Renal cortical epithelial cell (primary cell): Measurements from ENCODE around the gene GABRB3. TPM values are rescaled to one million over a fixed set of nuclear protein-coding genes. Genes with fewer than 3 reads are reported as not detected.
"Not testable (repeated sequence)": the region's sequence is repeated elsewhere in the genome, so short reads cannot be mapped to it uniquely, and the experiment has no call there.

Experiments
- DNase-seq: peaks from one replicate; pipeline ENCODE4 v3.0.0-alpha.2; 2011; ENCODE audit warnings: low read depth
- total RNA-seq: library from RNA; depleted of rRNA; stranded (reverse); fragments of >200 nt; gene quantifications from 2 replicates; pipeline ENCODE4 v1.2.3, GENCODE V29; 2014

Gene GABRB3
- total RNA-seq, 1 donor from 2014 or later, result 2.4 TPM

DNA sequence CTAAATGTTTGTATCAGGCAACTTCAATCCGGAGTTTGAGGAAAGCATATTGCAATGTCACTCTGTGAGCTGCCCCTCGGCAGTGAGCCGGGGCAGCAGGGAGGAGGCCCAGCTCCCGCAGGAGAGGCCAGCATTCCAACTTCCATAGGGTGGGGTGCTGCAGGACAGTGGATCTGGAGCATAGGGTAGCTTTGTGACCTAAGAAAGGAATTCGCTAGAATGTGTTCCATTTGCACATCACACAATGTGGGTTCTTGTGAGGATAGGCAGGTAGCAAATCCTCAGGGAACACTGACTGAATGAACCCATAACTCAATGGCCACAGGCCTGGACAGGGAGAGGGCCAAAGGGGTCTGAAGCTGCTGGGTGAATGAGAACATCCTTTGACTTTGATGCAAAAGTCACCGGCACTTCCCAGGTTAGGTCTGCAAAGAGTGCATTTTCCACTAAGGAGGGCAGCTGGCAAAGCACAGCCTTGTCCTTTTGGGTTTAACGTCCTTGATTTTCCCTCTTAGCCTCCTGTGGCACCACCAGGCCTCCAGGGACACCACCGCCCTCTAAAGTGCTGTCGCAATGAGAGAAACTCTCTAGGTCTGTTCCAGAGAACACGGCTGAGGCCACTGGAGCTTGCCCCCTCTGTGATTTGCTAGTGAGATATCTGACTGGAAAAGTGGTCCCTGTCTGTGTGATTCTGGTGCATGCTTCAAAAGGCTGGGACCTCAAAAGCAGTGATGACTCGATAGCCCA lies 36.2 kb downstream of the GABRB3 start:
- no peak for DNase-seq

DNA sequence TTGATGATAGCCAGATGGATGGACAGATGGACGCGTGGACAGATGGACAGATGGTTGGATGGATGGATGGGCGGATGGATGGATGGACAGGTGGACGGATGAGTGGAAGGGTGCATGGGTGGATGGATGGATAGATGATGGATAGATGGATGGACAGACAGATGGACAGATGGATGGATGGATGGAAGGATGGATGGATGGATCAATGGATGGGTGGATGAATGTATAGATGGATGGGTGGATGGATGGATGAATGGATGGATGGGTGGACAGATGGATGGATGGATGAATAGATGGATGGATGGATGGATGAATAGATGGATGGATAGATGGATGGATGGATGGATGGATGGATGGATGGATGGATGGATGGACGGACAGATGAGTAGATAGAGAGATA lies 40.9 kb downstream of the GABRB3 start:
- no peak for DNase-seq

- no peak for DNase-seq
Measured at GRCh38 chr15:26729581-26729980, 43.3 kb downstream of the GABRB3 start.

GRCh38 chr15:26729030-26729429 lies 43.8 kb downstream of the GABRB3 start:
- DNase-seq, result no peak

DNA sequence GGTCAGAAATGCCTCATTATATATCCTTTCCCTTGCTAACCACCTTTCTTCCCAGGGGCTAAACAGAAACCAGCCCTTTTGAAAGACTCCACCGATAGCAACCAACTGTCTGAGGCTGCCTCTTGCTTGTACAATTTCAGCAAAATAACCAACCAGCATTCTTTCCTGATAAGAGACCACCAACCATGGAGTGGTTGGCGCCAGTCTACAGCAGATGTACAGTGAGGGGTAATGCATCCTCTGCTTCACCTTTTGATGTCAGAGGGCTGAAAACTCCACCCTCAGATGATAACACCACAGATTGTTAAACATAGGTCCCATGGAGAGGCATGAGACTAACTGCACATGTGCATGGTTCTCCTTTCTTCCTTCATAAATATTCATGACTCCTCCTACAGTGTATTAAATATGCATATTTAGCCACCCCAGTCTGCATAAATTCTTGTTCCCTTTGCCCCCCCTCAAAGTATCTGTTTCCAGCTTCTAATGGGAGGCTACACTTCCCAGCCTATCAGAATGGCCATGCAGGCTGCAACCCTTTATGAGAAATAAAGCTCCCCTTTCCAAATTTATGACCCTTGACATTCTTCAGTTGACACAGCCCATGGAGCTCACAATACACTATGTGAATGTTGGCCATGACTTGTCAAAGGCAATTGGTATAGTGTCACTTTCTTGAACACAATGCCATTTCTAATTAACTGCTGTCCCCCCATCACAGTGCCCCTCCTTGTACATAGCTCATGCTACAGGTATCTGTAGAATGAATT lies 48.3 kb downstream of the GABRB3 start:
- no peak for DNase-seq

GRCh38 chr15:26722621-26723160 lies 50.2 kb downstream of the GABRB3 start:
- DNase-seq, result no peak

DNA sequence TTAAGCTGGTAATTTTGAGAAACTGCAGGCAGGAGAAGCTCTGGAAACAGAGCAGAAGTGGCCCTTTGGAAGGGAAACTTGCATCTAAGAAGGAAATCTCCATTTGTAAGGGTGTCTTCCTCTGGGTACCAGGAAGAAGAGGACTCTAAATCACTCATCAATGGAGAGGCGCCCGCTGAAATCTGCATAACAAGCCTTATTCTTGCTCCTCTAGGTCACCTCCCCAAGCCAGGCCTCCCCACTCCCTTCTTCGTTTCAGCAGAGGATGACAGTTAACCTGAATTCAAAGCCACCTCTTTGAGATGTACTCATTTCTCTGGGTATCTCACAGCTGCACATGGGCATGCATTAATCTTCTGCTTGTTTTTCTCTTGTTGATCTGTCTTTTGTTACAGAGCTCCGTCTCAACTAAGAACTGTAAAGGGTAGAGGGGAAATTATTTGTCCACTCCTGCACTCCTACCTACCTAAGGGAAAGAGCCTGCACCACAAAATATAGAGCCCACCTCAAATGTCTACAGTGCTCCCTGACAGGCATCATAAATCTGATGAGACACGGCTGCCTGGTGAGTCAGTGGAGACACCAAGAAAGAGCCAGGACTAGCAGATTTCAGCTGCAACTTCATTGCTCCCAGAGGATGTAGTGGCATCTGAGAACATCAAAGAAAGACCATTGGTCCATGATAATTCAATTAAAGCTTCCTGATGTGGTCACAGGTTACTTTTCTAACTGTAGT lies 51.5 kb downstream of the GABRB3 start:
- no peak for DNase-seq

DNA sequence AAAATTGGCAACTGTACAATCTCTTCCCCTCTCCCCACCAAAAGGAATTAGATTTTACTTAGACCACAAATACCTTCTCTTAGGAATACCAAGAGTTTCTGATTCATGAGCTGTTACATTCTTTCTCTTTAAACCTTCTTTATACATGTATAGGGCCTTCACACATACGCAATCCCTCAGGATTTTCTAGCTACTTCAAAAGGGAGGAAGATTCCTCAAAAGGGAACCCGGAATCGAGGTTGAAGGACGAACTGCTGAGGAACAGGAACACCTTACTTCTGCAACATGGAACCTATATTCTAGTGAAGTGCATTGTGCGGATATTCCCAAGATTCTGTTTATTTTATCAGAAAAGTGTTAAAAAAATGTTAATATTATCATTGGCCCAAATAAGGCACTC lies 52.3 kb downstream of the GABRB3 start:
- no peak for DNase-seq

- not testable (repeated sequence) for DNase-seq
Measured at GRCh38 chr15:26719866-26720265, 53.0 kb downstream of the GABRB3 start.

DNA sequence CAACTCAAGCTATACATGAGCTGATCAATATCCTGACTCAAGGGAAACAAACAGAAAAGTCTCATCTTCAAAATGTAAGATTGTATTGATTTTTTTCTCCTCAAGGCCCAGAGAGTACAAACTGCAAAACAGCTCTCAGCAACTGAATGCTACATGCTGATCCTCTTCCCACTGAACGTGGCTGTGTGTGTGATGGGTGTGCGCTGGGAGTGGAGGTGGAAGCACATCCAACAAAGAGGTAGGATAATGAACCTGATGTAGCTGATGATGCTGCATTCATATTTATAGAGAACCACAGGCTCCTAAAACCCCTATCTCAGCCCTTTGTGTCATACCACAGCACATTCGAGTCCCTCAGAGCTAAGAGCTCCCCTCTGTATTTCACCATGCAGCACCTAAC lies 56.8 kb downstream of the GABRB3 start:
- DNase-seq, result no peak

GRCh38 chr15:26713498-26713897 lies 59.4 kb downstream of the GABRB3 start:
- DNase-seq, result no peak

DNA sequence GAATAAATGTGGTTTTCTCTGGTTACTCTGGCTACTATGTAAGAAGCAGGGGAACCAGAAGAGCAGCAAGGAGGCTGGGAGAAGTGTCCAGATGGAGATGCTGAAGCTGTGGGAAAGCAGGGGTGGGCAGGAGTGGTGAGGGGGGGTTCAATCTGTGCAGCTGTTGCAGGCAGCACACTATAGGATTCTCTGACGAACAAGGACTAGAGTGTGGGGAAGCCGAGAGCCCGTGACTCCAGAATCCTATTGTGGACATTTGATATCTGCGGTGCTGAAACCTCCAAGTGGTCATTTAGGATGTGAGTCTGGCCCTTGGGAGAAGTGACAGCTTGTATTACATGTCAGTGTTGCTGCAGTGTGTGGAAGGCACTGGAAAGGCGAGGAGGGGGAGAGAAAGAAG lies 60.5 kb downstream of the GABRB3 start:
- DNase-seq, result no peak

DNA sequence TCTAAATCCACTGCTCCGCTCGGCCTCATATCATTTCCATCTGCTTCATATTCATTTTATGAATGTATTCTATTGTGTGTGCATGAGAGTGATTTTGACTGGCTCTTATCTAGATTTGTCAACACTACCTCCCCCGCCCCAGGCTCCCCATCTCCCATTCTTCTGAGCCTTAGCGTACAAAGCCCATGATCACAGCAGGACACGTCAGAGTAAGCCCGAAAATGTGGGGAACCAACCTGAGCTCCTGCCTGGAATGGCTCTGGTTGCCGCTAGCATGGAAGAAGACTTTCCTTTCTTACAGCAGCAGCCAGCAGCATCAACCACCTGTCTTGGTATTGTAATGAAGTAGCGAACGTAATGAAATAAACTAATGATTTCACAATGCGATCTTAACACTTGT lies 61.4 kb downstream of the GABRB3 start:
- DNase-seq, result no peak

DNA sequence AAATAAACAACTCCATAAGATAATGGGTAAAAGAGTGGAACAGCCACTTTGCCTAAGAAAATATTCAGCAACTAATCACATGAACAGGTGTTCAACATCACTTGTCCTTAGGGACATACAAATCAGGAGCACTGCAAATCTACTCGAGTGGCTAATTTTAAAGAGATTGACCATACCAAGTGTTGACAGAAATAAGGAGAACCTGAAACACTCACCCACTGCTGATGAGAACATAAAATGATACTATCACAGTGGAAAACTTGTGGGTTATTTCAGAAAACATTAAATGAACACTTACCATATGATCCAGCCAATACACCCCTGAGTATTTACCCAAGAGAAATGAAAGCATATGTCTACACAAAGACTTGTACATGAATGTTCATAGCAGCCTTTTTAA lies 70.5 kb downstream of the GABRB3 start:
- no peak for DNase-seq

DNA sequence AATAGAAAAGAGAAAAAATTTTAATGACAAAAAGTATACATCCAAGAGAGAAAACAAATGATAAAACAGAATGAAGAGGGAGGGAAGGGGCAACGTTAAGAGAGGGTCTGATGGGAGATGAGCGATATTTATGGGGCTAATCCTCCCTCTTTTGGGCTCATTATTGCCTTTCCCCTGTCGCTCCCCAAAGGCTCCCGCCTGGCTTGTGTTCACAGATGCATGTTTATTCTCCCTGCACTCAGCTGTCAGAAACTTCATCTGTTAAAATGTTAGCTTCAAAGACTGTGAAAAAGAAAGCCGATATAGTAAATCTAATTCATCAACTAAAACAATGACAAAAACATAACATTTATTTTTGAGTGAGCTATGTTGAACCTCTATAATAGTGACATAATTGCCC lies 74.3 kb downstream of the GABRB3 start:
- no peak for DNase-seq

DNA sequence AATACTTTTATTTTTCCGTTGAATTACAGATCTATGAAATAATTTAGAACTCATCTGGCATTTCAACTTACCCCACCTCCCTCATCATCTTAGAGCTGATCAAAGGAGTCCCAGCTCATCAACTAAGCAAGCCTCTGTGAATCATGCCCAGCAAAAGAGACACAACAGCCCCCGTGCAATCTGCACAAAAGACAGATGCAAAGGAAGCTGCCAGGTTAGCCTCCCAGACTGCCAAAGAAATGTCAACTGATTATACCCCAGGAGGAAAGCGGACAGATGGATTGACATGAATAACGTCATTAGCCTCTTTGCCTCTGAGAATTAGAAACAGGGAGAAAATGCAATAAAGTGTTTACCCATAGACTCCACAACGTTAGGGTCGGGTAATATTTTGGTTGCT lies 75.0 kb downstream of the GABRB3 start:
- no peak for DNase-seq

DNA sequence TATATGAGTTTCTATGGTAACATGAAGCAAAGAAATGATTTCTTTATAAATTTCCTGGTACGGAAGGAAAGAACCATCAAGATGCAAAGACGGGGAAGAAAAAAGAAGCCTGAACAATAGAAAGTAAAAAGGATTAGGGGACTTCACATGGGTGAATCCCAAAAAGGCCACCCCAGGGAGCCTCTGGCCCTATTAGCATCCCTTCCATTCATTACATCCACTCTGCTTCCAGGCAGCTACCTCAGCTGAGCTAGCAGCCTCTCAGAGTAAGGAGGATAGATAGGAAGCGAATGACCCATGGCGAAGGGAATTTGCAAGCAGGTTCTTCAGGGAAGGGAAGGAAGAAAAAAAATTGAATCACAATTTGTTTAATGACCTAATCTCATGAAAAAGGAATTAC lies 81.6 kb downstream of the GABRB3 start:
- DNase-seq, result no peak

DNA sequence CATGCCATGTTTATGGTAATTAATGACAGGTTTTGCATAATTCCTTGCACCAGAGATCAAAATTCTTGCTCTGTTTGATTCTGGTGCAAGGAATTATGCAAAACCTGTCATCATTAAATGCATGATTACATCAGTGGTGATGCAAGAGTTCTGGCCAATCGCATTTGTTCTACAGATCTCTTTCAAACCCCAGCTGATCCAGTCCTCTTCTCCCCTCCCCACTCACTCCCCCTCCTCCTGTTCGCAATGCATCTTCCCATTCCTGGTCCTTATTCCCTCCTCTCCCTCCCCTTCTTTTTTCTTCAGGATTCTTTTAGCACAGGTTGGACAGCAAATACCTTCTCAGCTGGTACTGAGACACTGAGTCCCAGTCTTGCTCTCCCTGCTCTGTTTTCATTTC lies 82.1 kb downstream of the GABRB3 start:
- DNase-seq, result no peak

GRCh38 chr15:26689462-26689861 lies 83.4 kb downstream of the GABRB3 start:
- no peak for DNase-seq

DNA sequence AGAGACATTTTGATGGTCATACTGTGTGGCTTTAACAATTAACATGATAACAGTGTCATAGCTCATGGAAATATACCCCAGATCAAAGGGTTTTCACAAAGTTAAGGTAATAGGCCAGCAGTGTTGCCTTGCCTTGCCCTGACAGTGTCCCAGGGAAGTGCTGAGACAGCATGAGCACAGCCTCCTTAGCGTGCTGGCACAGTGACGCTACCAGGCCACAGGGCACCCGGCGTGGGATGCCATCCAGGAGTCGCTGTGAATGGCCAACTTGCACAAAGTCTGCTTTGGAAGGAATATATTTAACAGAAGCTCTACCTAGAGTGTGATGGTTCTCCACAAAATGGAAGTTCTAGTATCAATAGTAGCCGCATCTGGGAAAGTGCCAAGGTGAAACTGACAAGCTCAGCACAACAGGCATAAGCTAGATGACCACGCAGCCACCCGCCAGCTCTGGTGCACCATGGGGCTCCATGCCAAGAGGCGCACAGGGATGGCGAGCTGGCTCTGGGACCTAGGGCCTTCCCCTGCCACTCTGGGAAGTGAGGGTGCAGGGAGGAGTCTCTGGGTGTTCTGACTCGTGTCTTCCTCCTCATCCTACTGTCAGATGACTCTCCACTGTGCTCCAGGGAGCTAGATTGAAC lies 86.2 kb downstream of the GABRB3 start:
- no peak for DNase-seq

GRCh38 chr15:26682598-26683164 lies 90.2 kb downstream of the GABRB3 start:
- DNase-seq, result no peak

DNA sequence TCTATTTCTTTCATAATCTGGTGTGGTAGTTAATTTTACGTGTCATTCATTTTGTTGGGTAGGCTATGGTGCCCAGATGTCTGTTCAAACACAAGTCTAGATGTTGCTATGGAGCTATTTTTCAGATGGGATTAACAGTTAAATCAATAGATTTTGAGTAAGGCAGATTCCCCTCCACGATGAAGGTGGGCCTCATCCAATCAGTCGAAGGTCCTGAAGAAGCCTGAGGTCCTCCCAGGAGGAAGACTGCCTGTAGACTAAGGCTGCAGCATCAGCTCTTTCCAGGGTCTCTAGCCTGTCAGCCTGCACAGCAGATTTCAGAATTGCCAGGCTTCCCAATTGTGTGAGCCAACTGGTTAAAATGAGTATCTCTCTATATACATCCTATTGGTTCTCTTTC lies 92.9 kb downstream of the GABRB3 start:
- no peak for DNase-seq
